GM21390 (cell line): ENCODE data around the gene HELZ2.

ENCODE experiments used
- ATAC-seq: cut with Tn5 transposase; IDR thresholded peaks from one replicate; pipeline ENCODE4 v1.9.1; 2021; ENCODE audit not compliant: unreplicated experiment

HELZ2 gene

DNA sequence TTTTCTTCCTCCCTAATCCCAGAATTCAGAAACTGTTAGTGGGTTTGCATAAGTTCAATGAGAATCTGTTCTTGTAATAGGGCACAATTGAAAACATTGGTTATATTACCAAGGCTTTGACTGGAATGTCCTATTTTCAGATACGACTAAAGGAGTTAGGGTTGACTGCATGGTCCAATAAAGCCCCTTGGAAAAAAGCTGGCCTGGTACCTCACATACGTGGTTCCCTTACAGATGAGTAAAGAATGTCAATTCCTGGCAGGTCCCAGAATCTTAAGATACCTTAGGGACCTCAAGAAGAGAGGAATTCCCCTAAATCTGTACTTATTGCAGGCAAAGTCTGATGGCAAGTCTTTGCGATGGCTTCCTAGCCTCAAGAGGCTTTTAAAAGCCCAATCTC, 48.9 kb downstream of the HELZ2 start:
- no peak for ATAC-seq
